Activated T-cell treated with anti-CD3 and anti-CD28 coated beads, Interleukin-2, amount 50 U/mL, for 4 hours (primary cell): ENCODE results near the gene HELZ. TPM values are rescaled to one million over a fixed set of nuclear protein-coding genes. Genes with fewer than 3 reads are reported as not detected.

ENCODE experiments used
- ATAC-seq, 2 donors: fragments of 200-7000 bp; cut with Tn5 transposase; one replicate each; pipeline ENCODE4 v1.10.0; 2021
- DNase-seq: peaks from one replicate; pipeline ENCODE4 v3.0.0-alpha.2; 2020
- H3K27me3 Mint-ChIP-seq: one replicate; pipeline ENCODE4 v1.8.0; 2021; ENCODE audit warnings: low read depth, mixed read lengths
- H3K36me3 Mint-ChIP-seq: one replicate; pipeline ENCODE4 v1.8.0; 2022; ENCODE audit warnings: mixed read lengths; ENCODE audit not compliant: insufficient read depth
- H3K4me1 Mint-ChIP-seq: one replicate; pipeline ENCODE4 v1.8.0; 2021; ENCODE audit warnings: low read depth, mixed read lengths
- H3K4me3 Mint-ChIP-seq: one replicate; pipeline ENCODE4 v1.8.0; 2021; ENCODE audit warnings: mild to moderate bottlenecking, moderate library complexity, mixed read lengths
- H3K9me3 Mint-ChIP-seq: one replicate; pipeline ENCODE4 v1.8.0; 2021; ENCODE audit warnings: mixed read lengths
- total RNA-seq, 3 donors: library from RNA; stranded (reverse); gene quantifications; one replicate each; pipeline ENCODE4 v1.2.1, GENCODE V29; 2021

Gene HELZ
- total RNA-seq, 3 donors from 2014 or later = 41.1 to 47.2 (median 46.6) TPM

DNA sequence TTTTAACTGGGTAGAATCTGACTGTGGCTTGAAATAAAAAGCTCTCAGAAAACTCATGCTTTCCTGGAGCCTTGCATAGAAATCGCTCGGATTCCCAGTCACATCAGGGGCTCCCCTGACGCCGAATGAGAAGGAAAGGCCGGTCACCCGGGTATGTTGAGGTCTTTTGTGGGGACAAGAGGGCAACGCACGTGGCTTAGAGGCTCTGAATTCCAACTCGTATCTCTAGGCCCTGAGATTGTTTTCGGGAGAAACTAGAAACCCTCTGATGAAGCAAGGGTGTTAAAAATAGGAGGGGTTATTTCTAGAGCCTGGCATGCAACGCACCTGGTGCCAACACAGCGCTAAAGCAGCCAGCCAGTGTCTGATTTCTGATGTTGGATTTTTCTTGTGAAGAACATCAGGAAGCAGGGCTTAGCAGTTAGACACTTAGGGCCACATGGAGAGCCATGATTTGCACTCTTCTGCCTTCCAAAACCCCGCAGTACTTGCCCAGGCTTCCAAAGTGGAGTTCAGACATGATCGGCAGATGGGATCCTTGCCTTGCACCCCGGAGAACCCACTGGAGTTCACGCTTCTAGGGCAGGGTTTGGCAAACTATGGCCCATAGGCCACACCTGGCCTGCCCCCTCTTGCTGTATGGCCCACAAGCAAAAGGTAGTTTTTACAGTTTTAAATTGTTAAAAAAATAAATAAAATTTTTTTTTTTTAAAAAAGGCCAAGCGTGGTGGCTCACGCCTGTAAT, 188.1 kb downstream of the HELZ start:
- DNase-seq (no peak), ATAC-seq (no peak)
- Mint-ChIP-seq H3K36me3 (peaks cover 3% of the 10 kb centered on the region), H3K27me3 (no peaks in the 10 kb centered on the region), H3K4me3 (no peak overlapping the region), H3K4me1 (no peaks in the 10 kb centered on the region), H3K9me3 (no peaks in the 10 kb centered on the region)

GRCh38 chr17:67055811-67056745, 188.9 kb downstream of the HELZ start:
- Mint-ChIP-seq H3K36me3 (peaks cover 3% of the 10 kb centered on the region), H3K4me1 (no peaks in the 10 kb centered on the region), H3K4me3 (no peak overlapping the region), H3K27me3 (no peaks in the 10 kb centered on the region), H3K9me3 (no peaks in the 10 kb centered on the region)
- ATAC-seq = no peak
- DNase-seq = no peak

DNA sequence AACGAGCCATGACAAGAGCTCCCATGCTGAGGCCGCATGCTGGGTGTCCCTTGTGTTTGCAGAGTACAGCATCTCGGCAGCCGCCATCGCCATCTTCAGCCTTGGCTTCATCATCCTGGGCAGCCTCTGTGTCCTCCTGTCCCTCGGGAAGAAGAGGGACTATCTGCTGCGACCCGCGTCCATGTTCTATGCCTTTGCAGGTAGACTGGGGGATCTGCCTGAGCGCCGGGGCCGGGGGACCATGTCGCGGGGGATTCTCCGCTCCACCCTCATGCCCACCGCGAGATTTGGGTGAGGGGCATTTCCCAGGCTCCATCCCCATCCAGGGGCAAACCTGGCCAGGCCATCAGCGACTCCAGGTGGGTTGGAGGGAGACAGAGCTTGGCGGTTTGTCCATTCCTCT, 190.0 kb downstream of the HELZ start:
- no peak for ATAC-seq
- no peaks in the 10 kb centered on the region for H3K4me1 Mint-ChIP-seq
- DNase-seq = no peak
- no peaks in the 10 kb centered on the region for H3K27me3 Mint-ChIP-seq
- no peak overlapping the region for H3K4me3 Mint-ChIP-seq
- no peaks in the 10 kb centered on the region for H3K36me3 Mint-ChIP-seq
- no peaks in the 10 kb centered on the region for H3K9me3 Mint-ChIP-seq

DNA sequence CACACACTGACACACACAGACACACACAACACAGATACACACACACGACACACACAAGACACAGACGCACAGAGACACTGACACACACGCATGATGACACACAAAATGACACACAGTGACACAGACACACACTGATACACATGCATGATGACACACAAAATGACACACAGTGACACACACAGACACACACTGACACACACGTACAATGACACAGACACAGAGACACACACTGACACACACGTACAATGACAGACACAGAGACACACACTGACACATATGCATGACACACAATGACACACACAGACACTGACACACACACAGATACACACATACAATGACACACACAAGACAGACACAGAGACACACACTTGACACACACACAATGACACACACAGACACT, 190.4 kb downstream of the HELZ start:
- no peaks in the 10 kb centered on the region for H3K9me3 Mint-ChIP-seq
- no peaks in the 10 kb centered on the region for H3K27me3 Mint-ChIP-seq
- no peak for DNase-seq
- no peaks in the 10 kb centered on the region for H3K4me1 Mint-ChIP-seq
- ATAC-seq = no peak
- no peak overlapping the region for H3K4me3 Mint-ChIP-seq
- H3K36me3 Mint-ChIP-seq = no peaks in the 10 kb centered on the region

DNA sequence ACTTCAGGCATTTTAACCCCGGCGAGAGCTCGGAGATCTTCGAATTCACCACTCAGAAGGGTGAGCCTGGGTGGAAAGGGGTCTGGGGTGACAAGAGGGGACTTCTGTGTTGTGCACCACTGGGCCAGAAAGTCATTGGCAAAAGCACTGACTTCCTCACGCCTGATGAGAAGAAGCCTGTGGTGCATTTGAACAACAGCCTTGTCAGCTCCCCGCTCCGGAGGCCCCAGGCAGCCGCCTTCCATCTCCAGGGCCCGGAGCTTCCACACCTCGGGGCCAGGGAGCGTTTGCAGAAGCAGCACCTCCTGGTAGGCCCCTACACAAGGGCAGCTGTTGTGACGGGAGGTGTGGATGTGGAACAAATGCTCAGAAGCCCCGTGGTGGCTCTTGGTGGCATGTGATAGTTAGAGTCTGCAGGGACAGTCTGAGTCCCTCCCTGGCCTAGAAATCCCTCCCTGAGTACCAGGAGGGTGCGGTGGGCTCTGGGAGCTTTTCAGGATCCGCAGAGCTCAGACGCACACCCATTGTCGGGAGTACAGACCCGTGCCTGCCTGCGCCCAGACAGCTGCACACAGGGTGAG, 190.9 kb downstream of the HELZ start:
- Mint-ChIP-seq H3K4me1 (no peaks in the 10 kb centered on the region), H3K4me3 (no peak overlapping the region), H3K9me3 (peaks cover 1% of the 10 kb centered on the region), H3K27me3 (no peaks in the 10 kb centered on the region), H3K36me3 (no peaks in the 10 kb centered on the region)
- no peak for ATAC-seq
- no peak for DNase-seq

DNA sequence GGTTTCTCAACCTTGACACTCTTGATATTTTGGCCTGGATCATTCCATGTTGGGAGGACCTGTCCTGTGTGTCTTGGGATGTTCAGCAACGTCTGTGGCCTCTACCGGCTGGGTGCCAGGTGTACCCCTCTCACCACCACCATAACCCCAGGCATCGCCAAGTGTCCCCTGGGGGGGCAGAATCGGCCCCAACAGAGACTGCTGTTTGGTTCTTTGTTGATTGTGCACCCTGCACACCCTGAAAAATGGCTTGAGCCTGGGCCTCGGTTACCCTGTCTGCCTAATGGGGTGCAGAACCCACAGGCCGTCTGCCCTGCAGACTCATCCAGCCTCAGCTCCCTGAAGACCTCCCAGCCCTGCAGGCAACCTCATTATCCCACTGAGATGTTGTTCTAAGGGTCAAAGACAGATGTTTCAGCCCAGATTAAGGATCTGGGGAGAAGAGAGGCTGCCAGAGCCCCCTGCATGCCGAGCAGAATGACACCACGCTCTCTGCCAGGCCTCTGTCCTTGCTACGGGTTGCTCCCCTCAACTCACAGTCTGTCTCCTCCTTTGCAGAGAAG, 191.5 kb downstream of the HELZ start:
- Mint-ChIP-seq H3K4me1 (no peaks in the 10 kb centered on the region), H3K36me3 (peaks cover 4% of the 10 kb centered on the region), H3K9me3 (peaks cover 7% of the 10 kb centered on the region), H3K4me3 (no peak overlapping the region), H3K27me3 (no peaks in the 10 kb centered on the region)
- ATAC-seq (no peak), DNase-seq (no peak)

- ATAC-seq (no peak), DNase-seq (no peak)
- no peaks in the 10 kb centered on the region for H3K4me1 Mint-ChIP-seq
Measured at GRCh38 chr17:67052720-67053437, 192.1 kb downstream of the HELZ start.

DNA sequence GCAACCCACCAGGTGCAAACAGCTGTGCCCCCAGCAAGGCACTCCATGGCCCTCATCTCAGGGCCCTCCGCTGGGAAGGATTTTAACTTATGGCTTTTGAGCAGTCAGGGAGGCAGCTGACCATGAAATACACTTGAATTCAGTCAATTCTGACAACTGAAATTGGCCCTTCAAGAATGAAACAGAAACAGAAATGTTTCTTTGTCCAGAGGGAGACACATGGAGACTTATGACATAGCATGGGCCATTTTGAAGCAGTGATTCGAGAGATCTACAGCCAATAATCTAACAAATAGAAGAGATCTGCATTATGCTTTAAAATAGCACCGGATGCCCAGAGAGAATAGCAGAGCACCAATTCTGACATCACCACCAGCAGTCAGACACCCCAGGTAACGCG, 193.2 kb downstream of the HELZ start:
- Mint-ChIP-seq H3K4me1 (no peaks in the 10 kb centered on the region), H3K4me3 (no peak overlapping the region), H3K27me3 (no peaks in the 10 kb centered on the region)

More at GRCh38 chr17:67052720-67053437, 192.1 kb downstream of the HELZ start:
- Mint-ChIP-seq H3K27me3 (no peaks in the 10 kb centered on the region), H3K36me3 (peaks cover 5% of the 10 kb centered on the region), H3K9me3 (peaks cover 14% of the 10 kb centered on the region), H3K4me3 (no peak overlapping the region)

GRCh38 chr17:67051155-67051538, 193.8 kb downstream of the HELZ start:
- peaks cover 5% of the 10 kb centered on the region for H3K36me3 Mint-ChIP-seq
- H3K27me3 Mint-ChIP-seq = no peaks in the 10 kb centered on the region
- H3K4me3 Mint-ChIP-seq = no peak overlapping the region
- DNase-seq (no peak), ATAC-seq (no peak)
- no peaks in the 10 kb centered on the region for H3K4me1 Mint-ChIP-seq
- peaks cover 20% of the 10 kb centered on the region for H3K9me3 Mint-ChIP-seq

More for the DNA sequence above, 193.2 kb downstream of the HELZ start:
- peaks cover 20% of the 10 kb centered on the region for H3K9me3 Mint-ChIP-seq
- peaks cover 5% of the 10 kb centered on the region for H3K36me3 Mint-ChIP-seq
- DNase-seq (no peak), ATAC-seq (no peak)

DNA sequence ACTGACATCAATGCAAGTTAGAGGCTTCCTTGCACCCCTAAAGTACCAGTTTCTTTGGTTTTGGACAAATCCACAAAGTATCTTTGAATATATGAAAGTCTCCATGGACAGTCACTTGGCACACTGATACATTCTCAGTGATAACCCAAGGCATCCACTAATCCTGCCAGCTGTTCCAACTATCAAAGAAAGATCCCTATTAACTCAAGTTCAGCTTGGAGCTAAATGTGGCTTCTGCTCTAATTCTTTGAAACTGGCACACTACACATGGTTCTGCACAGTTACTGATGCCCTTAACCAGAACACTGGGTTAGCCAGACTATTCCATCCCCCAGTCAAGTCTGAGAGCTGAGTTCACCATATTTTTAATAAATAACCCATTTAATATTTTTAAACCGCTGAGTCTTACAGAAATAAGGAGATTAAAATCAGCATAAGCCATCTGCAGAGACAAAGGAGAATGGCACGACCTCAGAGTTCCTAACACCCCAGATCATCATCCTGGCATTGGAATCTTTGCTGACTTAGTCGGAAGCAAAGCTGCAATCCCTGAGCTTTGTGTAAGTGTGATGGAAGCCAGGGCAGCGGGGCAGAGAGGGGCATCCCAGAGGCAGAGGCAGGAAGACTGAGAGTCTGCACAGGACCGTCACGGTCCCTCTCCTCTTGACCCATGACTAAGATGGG, 194.4 kb downstream of the HELZ start:
- H3K4me3 Mint-ChIP-seq = no peak overlapping the region
- no peaks in the 10 kb centered on the region for H3K27me3 Mint-ChIP-seq
- no peaks in the 10 kb centered on the region for H3K4me1 Mint-ChIP-seq
- H3K36me3 Mint-ChIP-seq = peaks cover 5% of the 10 kb centered on the region
- peaks cover 20% of the 10 kb centered on the region for H3K9me3 Mint-ChIP-seq
- ATAC-seq (no peak), DNase-seq (no peak)

GRCh38 chr17:67050066-67050465, 194.9 kb downstream of the HELZ start:
- Mint-ChIP-seq H3K36me3 (peaks cover 5% of the 10 kb centered on the region), H3K27me3 (no peaks in the 10 kb centered on the region), H3K9me3 (peaks cover 20% of the 10 kb centered on the region), H3K4me1 (no peaks in the 10 kb centered on the region), H3K4me3 (no peak overlapping the region)
- ATAC-seq (no peak), DNase-seq (no peak)

DNA sequence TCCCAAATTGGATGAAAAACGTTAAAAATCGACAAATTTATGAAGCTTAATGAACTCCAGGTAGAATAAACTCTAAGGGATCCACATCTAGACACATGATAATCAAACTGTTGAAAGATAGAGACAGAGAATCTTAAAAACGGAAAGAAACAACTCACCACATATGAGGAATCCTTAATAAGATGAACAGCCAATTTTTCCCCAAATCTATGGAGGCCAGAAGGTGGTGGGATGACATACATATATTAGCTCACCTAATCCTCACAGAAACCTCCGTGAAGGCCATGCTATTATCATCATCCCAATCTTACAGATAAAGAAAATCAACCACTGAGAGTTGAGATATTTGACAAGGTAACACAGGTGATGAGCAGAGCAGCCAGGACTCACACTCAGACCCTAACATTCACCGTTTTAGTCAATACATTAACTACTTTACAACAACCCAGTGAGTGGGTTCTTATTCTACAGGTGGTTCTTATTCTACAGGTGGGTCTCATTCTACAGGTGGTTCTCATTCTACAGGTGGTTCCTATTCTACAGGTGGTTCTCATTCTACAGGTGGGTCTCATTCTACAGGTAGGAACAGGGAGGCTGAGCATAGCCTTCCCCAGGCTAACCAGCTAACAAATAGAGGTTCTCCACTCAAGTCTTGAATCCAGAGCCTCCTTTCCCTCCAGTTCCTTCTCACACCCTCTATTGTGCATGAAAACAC, 195.8 kb downstream of the HELZ start:
- Mint-ChIP-seq H3K9me3 (peaks cover 20% of the 10 kb centered on the region), H3K36me3 (peaks cover 5% of the 10 kb centered on the region), H3K27me3 (peaks cover 1% of the 10 kb centered on the region), H3K4me3 (no peak overlapping the region), H3K4me1 (no peaks in the 10 kb centered on the region)
- no peak for DNase-seq
- ATAC-seq = no peak

- peaks cover 5% of the 10 kb centered on the region for H3K36me3 Mint-ChIP-seq
- no peaks in the 10 kb centered on the region for H3K4me1 Mint-ChIP-seq
- peaks cover 2% of the 10 kb centered on the region for H3K27me3 Mint-ChIP-seq
- DNase-seq = no peak
- no peak for ATAC-seq
- H3K4me3 Mint-ChIP-seq = no peak overlapping the region
- peaks cover 20% of the 10 kb centered on the region for H3K9me3 Mint-ChIP-seq
Measured at GRCh38 chr17:67047382-67047781, 197.6 kb downstream of the HELZ start.
